Activated CD8-positive, alpha-beta T cell treated with anti-CD3 and anti-CD28 coated beads for 36 hours (primary cell): ENCODE results near the gene MAX. TPM values are rescaled to one million over a fixed set of nuclear protein-coding genes. Genes with fewer than 3 reads are reported as not detected.

Experiments used
- ATAC-seq: fragments of 200-7000 bp; cut with Tn5 transposase; one replicate; pipeline ENCODE4 v1.10.0; 2021; ENCODE audit warnings: mild to moderate bottlenecking, moderate library complexity
- CTCF ChIA-PET: fragments of 350-600 bp; sonication (Branson Sonifier 250); formaldehyde crosslinking; loops from one replicate; lab custom pipeline; 2021; ENCODE audit warnings: antibody characterized with exemption; lab: Charles Lee
- POLR2A ChIA-PET: fragments of 350-600 bp; sonication (Branson Sonifier 250); formaldehyde crosslinking; loops from one replicate; lab custom pipeline; 2021; ENCODE audit warnings: antibody characterized with exemption; lab: Charles Lee
- DNase-seq: peaks from one replicate; pipeline ENCODE4 v3.0.0-alpha.2; 2020
- H3K27ac Mint-ChIP-seq: one replicate; pipeline ENCODE4 v1.8.0; 2021; ENCODE audit warnings: mild to moderate bottlenecking, mixed read lengths
- H3K27me3 Mint-ChIP-seq: one replicate; pipeline ENCODE4 v1.8.0; 2021; ENCODE audit warnings: mixed read lengths
- H3K36me3 Mint-ChIP-seq: one replicate; pipeline ENCODE4 v1.8.0; 2021; ENCODE audit warnings: low read depth, mixed read lengths
- H3K4me1 Mint-ChIP-seq: one replicate; pipeline ENCODE4 v1.8.0; 2021; ENCODE audit warnings: low read depth, mixed read lengths
- H3K4me3 Mint-ChIP-seq: one replicate; pipeline ENCODE4 v1.8.0; 2021; ENCODE audit warnings: mild to moderate bottlenecking, moderate library complexity, mixed read lengths
- H3K9me3 Mint-ChIP-seq: one replicate; pipeline ENCODE4 v1.8.0; 2021; ENCODE audit warnings: mixed read lengths
- CTCF ChIP-seq: fragments of 200-600 bp; IDR thresholded peaks from one replicate; pipeline ENCODE4 v1.8.0; 2022; ENCODE audit warnings: antibody characterized with exemption, mild to moderate bottlenecking
- intact Hi-C: fragments of 100-400 bp; cut with micrococcal nuclease; formaldehyde crosslinking; loops from one replicate; pipeline ENCODE4 v1.10.0; 2022
- total RNA-seq, 2 experiments: library from RNA; stranded (reverse); gene quantifications; one replicate each; pipeline ENCODE4 v1.2.3, GENCODE V29; 2021

MAX gene
- total RNA-seq, 2 experiments from 2014 or later: 92.6 to 92.8 TPM

DNA sequence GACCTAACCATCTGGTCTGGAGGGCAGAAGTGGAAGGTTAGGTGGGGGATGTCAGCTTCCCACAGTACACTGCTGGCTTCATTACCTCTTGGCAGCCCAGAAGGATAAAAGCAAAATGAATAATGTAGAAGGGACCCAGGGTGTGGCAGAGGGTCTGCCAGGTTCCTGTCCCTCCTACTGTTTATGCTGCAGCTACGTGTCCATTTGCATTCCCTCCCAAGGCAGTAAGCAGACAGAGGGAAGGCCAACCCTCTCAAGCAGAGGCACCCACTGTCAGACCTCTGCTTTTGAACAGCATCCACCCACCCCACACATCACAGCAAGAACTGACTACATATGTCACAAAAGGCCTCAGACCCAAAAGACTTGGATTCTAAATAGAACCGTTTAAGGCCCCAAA lies 19.4 kb downstream of the MAX start:
- H3K4me1 Mint-ChIP-seq: peaks cover 68% of the 10 kb centered on the region
- no peak overlapping the region for H3K4me3 Mint-ChIP-seq
- peak overlapping the region; percentile 44 for H3K27ac Mint-ChIP-seq
- H3K27me3 Mint-ChIP-seq: no peaks in the 10 kb centered on the region
- peaks cover 12% of the 10 kb centered on the region for H3K9me3 Mint-ChIP-seq
- TF ChIP-seq CTCF: no peak
- CTCF ChIA-PET: interaction anchor here (1.8 kb wide), 1 partner anchor 10 kb away, joined by 6 read pairs; no protein-coding TSS in a partner anchor
- POLR2A ChIA-PET: interaction anchor here (1.1 kb wide), 1 partner anchor 15 kb away, joined by 3 read pairs; no protein-coding TSS in a partner anchor
- no peak for ATAC-seq
- DNase-seq: no peak
- peaks cover 77% of the 10 kb centered on the region for H3K36me3 Mint-ChIP-seq
- intact Hi-C loops: no loop called here

DNA sequence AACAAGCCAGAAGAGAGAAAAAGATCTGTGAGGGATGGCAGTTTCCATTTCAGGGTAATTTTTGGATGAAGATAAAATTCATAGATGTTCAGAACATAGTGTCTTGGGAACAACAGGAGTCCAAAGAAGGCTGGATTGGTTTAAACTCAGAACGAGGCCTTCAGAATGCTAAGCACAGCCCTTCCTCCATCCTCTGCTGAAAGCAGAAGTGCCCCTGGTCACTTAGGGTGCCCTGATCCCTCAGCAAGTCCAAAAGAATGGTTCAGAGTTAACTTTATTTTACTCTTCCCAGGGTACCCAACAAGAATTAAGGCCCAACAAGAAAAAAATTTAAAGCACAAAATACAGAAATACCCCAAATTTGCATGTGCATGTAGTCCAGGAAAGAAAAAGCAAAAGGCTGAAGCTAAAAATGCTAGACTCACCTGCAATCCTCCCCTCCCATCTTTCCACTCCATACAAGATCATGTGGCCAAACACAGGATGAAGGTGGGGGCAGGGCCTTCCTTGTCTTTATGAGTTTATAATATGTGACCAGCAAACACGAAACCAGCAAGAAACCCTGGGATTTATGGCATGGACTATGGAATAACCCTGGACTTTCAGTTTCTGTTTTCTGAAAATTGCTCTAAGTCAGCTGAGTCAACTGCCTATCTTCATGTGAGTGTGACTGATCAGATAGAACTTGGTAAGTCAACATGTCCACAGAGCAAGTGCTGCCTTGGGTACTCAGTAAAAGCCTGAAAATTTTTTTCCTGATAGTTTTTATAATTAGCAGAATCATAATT lies 21.2 kb downstream of the MAX start:
- Mint-ChIP-seq H3K36me3 (peaks cover 71% of the 10 kb centered on the region), H3K27ac (peak overlapping the region; percentile 31), H3K27me3 (no peaks in the 10 kb centered on the region), H3K9me3 (peaks cover 2% of the 10 kb centered on the region), H3K4me1 (peaks cover 64% of the 10 kb centered on the region), H3K4me3 (no peak overlapping the region)
- TF ChIP-seq CTCF: no peak
- ChIA-PET POLR2A (no interaction called here), CTCF (interaction anchor here (2.1 kb wide), 1 partner anchor 13 kb away, joined by 4 read pairs; no protein-coding TSS in a partner anchor)
- intact Hi-C loops: no loop called here
- ATAC-seq (no peak), DNase-seq (no peak)

DNA sequence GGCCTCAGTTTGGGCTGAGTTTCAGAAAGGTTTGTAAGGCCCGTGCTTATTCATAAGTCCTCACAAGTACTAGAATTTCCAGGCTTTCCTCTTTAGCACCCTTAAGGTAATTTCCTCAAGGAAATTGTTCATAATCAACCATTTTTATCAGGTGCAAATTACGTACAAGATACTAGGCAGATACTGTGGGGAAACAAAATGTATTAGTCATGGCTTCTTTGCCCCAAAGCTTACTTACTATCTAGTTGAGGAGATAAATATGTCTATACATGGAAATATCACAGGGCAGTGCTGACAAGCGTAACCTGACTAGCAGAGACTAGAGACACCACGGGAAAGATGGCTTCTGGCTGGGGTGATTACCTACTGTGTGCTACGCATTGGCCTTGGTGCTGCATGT lies 22.5 kb downstream of the MAX start:
- POLR2A ChIA-PET: interaction anchor here (1.1 kb wide), 1 partner anchor 9 kb away, joined by 3 read pairs; no protein-coding TSS in a partner anchor
- ATAC-seq (no peak), DNase-seq (no peak)
- Mint-ChIP-seq H3K4me1 (peaks cover 55% of the 10 kb centered on the region), H3K36me3 (peaks cover 70% of the 10 kb centered on the region), H3K27me3 (no peaks in the 10 kb centered on the region), H3K4me3 (no peak overlapping the region), H3K27ac (peak overlapping the region; percentile 15), H3K9me3 (no peaks in the 10 kb centered on the region)
- CTCF ChIA-PET: interaction anchor here (2.1 kb wide), 1 partner anchor 12 kb away, joined by 4 read pairs; no protein-coding TSS in a partner anchor
- intact Hi-C loops: no loop called here
- TF ChIP-seq CTCF: no peak

DNA sequence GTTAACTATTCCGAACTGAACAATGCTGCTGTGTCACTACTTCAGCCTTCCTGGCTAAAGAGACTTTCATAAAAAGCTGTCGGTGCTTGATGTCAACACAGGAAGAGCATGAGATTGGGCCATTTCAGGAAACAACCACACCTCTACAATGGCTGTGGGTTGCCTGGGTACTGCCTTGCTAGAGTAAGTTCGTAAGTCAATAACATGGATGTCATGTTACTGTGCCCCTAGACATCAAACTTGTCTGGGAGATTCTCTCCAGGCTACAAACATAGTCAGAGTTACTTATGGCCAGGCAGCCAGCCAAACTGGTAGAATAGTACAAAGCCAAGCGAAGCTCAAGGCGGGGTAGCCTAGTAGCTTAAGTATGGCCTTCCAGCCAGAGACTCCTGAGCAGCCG lies 23.1 kb downstream of the MAX start:
- TF ChIP-seq CTCF: no peak
- Mint-ChIP-seq H3K27me3 (no peaks in the 10 kb centered on the region), H3K27ac (peak overlapping the region; percentile 15), H3K36me3 (peaks cover 70% of the 10 kb centered on the region), H3K4me1 (peaks cover 54% of the 10 kb centered on the region), H3K4me3 (no peak overlapping the region), H3K9me3 (no peaks in the 10 kb centered on the region)
- DNase-seq (no peak), ATAC-seq (no peak)
- CTCF ChIA-PET: interaction anchor here (1.3 to 2.1 kb wide), 2 partner anchors 11 to 14 kb away, joined by 4 to 5 read pairs; no protein-coding TSS in a partner anchor
- intact Hi-C loops: no loop called here
- POLR2A ChIA-PET: interaction anchor here (1.1 kb wide), 1 partner anchor 9 kb away, joined by 3 read pairs; no protein-coding TSS in a partner anchor

DNA sequence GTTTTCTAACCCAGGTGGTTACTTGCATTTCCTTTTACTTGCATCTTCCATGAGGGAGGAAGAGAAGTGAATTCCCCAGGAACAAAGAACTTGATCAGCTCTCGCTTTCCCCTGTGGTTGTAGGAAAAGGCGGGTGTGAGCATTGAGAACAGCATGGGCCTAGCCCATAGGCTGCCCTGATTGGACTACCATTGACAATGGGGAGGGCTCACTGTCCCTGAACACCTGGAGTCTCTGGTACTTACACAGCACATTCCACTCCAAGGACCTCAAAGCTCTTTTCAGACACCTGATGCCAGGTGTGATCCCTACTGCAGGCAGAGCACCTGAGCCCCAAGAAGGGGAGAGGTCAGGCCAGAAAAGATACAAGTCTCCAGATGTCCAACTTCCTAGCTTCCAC lies 25.0 kb downstream of the MAX start:
- Mint-ChIP-seq H3K4me1 (peaks cover 37% of the 10 kb centered on the region), H3K27ac (no peak overlapping the region), H3K9me3 (no peaks in the 10 kb centered on the region), H3K36me3 (peaks cover 57% of the 10 kb centered on the region), H3K27me3 (no peaks in the 10 kb centered on the region), H3K4me3 (no peak overlapping the region)
- intact Hi-C loops: no loop called here
- ChIA-PET CTCF (no interaction called here), POLR2A (interaction anchor here (0.6 to 1.4 kb wide), 3 partner anchors 18 to 141 kb away, joined by 3 to 4 read pairs (median 3); no protein-coding TSS in a partner anchor)
- ATAC-seq (no peak), DNase-seq (no peak)
- TF ChIP-seq CTCF: no peak
